HCT116 (cell line): ENCODE data around the gene LRPPRC.
"Not testable (repeated sequence)": the region's sequence is repeated elsewhere in the genome, so short reads cannot be mapped to it uniquely, and the experiment has no call there.

Source experiments
- CEBPB ChIP-seq: IDR thresholded peaks from 2 replicates; pipeline ENCODE4 v1.6.1; 2012; ENCODE audit warnings: low read depth
- CTCF ChIP-seq, 3 experiments: fragments of 200-600 bp in 1 of 3; sonication (generic) in 1 of 3; IDR thresholded peaks in 2 of 3; conservative IDR thresholded peaks in 1 of 3; 2 replicates each; pipeline ENCODE4 v1.5.1; 2012 to 2017; ENCODE audit warnings: low read depth in 2 of 3, low read length in 2 of 3, antibody characterized with exemption in 1 of 3, borderline replicate concordance in 1 of 3, control low read depth in 1 of 3, mild to moderate bottlenecking in 1 of 3, mixed read lengths in 1 of 3, mixed run types in 1 of 3, moderate library complexity in 1 of 3; ENCODE audit not compliant: insufficient read depth in 1 of 3
- JUND ChIP-seq: IDR thresholded peaks from 2 replicates; pipeline ENCODE4 v1.6.1; 2012
- POLR2A ChIP-seq: IDR thresholded peaks from 2 replicates; pipeline ENCODE4 v1.7.0; 2011; ENCODE audit warnings: borderline replicate concordance; ENCODE audit not compliant: insufficient read depth, insufficient read length; ENCODE audit errors: extremely low read depth
- POLR2AphosphoS5 ChIP-seq: IDR thresholded peaks from 2 replicates; pipeline ENCODE4 v1.6.1; 2011; ENCODE audit warnings: mild to moderate bottlenecking, low read depth, low read length, moderate library complexity
- SRF ChIP-seq: IDR thresholded peaks from 2 replicates; pipeline ENCODE4 v1.6.1; 2012; ENCODE audit warnings: low read depth
- YY1 ChIP-seq: IDR thresholded peaks from 2 replicates; pipeline ENCODE4 v1.6.1; 2011; ENCODE audit warnings: low read length, low read depth, moderate library complexity, mild to moderate bottlenecking; ENCODE audit not compliant: insufficient replicate concordance; ENCODE audit errors: extremely low read depth

GRCh38 chr2:44013205-44013604 lies 17.4 kb upstream of the LRPPRC start:
- TF ChIP-seq YY1; JUND; CTCF (IDR thresholded peaks at IDR 0.05 in 2 of 3, conservative IDR thresholded peaks at IDR 0.05 in 1 of 3; ENCODE audit: borderline replicate concordance in 1 of 3, insufficient read depth in 1 of 3, low read depth in 2 of 3, low read length in 2 of 3); CEBPB; SRF; POLR2AphosphoS5; POLR2A: not testable (repeated sequence)
